ENCODE results near the gene PLD4.
A peak's percentile ranks its signal among the peaks of the same experiment; 100 is the strongest.
"Not testable (repeated sequence)": the region's sequence is repeated elsewhere in the genome, so short reads cannot be mapped to it uniquely, and the experiment has no call there.

Gene PLD4, protein sequence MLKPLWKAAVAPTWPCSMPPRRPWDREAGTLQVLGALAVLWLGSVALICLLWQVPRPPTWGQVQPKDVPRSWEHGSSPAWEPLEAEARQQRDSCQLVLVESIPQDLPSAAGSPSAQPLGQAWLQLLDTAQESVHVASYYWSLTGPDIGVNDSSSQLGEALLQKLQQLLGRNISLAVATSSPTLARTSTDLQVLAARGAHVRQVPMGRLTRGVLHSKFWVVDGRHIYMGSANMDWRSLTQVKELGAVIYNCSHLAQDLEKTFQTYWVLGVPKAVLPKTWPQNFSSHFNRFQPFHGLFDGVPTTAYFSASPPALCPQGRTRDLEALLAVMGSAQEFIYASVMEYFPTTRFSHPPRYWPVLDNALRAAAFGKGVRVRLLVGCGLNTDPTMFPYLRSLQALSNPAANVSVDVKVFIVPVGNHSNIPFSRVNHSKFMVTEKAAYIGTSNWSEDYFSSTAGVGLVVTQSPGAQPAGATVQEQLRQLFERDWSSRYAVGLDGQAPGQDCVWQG

DNA sequence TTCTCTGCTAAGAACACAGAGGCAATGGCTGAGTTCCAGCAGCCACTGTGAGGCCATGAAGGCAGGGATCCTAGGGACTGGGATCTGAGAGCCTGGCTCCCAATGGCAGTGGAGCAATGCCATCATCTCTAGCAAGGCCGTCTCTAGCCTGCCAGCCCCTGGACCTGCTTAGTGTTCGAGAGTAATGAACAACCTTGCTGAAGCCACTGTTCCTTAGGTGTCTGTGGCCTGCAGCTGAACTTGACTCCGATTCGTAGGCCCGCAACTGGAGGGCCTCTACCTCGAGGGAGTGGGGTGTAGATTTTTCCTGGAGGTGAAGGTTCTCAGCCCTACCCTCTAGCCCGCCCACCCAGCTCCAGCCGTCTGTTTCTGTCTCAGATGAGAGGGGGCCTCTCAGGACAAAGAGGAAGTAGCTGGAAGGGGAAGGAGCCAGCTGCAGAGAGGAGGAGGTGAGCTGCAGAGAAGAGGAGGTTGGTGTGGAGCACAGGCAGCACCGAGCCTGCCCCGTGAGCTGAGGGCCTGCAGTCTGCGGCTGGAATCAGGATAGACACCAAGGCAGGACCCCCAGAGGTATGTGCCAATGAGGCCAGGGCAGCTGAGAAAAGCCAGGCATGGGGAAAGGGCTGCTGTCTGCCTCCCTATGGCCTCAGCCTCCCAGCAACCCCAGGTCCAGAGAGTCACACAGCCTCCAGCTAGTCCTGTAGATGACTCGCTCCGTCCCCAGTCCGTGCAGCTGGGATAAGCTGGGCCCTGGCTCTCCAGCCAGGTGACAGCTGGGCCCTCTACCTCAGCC lies at the start of gene PLD4:
PLD4 (plus strand) TSS at position 459 of the 793 bp plus-strand sequence. CDS start 2,262 bp downstream, outside the sequence.
- no peak within 1 kb of the TSS for H3K27ac ChIP-seq
- DNase-seq (ENCODE audit: low read depth, low spot score) = no peak

DNA sequence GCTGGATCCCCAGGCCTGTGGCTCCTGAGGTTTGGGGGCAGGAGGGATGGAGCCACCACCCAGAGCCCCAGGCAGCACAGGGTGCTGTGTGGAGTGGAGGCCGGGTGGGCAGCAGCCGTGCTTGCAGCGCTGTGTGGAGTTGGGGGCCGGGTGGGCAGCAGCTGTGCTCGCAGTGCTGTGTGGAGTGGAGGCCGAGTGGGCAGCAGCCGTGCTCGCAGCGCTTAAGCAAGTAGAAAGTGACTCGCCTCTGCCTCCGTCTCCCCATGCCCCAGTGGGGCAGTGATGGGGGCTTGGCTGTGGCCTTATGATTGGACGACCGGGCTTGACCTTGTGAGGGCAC lies 49.3 kb upstream of the PLD4 start:
- DNase-seq (ENCODE audit: low read depth, low spot score) = no peak
- H3K27ac ChIP-seq = no peak overlapping the region

DNA sequence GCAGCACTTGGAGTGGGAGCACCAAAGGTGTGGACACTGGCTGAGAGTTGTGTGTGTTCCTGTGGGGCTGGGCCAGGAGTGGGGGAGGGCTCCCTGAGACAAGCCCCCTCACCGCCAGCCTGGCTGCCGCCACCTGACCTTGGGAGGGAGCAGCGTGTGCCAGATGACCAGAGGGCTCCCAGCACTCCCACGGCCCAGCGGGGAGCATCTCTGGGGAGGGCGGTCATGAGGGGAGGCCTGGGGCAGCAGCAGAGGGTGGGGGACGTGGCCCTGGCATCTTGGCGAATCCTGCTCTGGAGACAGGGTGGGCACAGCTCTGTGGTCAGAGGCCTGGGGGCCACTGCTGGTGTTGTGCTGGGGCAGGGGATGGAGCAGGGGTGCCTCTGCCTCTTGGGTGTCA lies 48.9 kb upstream of the PLD4 start:
- H3K27ac ChIP-seq = no peak overlapping the region
- DNase-seq (ENCODE audit: low read depth, low spot score) = no peak

DNA sequence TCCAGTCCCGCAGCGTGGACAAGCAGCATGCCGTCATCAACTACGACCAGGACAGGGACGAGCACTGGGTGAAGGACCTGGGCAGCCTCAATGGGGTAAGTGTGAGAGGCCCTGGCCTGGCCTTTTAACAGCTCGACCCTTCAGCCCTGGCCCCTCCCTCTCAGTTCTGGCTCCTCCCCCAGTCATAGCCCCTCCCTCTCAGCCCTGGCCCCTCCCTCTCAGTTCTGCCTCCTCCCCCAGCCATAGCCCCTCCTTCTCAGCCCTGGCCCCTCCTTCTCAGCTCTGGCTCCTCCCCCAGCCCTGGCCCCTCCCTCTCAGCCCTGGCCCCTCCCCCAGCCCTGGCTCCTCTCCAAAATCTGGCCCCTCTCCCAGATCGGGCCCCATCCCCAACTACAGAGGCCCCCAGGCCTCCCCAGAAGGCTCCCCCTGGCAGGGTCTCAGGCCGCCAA lies 48.4 kb upstream of the PLD4 start:
- DNase-seq (ENCODE audit: low read depth, low spot score) = no peak

DNA sequence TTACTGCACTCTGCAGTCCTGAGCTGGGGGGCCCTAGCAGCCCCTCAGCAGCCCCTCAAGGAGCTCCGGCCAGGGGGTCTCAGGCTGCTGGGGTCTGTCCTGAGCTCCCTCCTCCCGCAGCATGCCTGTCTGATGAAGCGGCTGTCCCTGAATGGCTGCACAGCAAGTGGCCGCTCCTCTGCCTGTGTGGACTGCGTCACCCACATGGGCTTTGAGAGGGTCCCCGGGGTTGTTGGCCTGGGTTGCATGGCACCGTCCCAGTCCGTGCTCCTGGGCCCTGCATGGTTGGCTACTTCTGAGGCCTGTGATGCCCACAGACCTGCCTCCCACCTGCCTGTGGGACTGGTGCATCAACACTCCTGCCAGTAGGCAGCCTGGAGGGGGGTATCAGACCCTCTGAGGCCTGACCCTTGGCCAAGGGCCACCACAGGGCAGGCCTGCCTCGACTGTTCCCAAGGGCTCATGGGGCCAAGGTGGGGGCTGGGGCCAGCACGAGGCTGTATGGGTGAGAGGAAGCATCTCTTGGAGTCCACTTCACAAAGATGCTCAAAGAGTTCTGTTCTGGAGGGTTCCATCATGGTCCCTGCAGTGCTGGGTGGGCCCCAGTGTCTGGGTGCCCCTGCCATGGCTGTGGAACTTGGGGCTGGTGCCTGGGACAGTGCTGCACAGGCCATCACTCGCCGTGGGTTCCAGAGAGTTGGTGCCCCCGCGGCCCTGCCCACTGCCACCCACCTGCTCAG lies 47.4 kb upstream of the PLD4 start:
- H3K27ac ChIP-seq = no peak overlapping the region
- no peak for DNase-seq (ENCODE audit: low read depth, low spot score)

More for the DNA sequence above, 48.4 kb upstream of the PLD4 start:
- no peak overlapping the region for H3K27ac ChIP-seq

DNA sequence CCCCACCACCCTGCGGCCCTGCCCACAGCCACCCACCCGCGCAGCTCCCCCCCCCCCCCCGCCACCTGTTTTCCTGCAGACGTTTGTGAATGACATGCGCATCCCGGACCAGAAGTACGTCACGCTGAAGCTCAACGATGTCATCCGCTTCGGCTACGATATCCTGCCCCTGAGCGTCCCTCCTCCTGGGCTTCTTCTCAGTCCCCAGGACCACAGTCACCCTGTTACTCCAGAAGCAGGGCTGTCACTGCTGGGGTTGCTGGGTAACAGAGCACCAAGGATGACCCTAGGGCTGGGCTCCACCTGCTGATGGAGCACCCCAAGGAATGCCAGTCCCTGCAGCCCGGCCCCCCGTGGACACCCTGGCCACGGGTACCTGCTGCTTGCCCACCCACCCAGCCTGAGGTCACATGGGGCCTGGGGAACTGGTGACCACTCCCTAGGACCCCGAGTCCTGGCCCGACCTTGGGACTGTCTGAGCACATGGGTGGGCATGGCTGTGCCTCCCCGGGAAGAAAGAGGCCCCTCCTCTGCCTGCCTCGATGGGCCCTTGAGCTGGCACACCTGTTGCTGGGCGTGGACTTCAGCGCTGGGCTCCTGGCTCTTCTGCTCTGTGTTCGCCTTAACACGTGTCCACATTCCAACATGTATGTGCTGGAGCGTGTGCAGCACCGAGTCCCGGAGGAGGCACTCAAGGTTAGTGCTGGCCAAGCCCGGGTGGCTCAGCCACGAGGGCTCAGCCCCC lies 46.7 kb upstream of the PLD4 start:
- H3K27ac ChIP-seq = no peak overlapping the region
- no peak for DNase-seq (ENCODE audit: low read depth, low spot score)

DNA sequence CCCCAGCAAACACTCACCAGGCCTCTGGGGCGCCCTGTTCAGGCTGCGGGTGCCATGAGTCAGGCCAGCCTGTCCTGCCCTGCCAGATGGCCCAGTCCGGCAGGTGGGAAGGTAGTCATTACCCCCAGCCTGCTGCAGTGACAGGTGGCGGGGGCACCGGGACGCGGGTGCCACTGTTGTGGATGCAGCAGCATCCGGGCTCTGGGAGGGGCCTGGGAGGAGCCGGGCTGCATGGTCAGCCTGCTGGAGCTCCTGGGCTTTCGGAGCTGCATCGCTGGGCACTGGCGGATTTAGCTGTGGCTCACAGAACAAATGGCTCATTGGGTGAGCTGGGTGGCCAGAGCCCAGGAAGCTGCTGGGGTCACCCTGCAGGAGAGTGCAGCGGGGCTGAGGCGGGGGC lies 46.1 kb upstream of the PLD4 start:
- H3K27ac ChIP-seq = no peak overlapping the region
- no peak for DNase-seq (ENCODE audit: low read depth, low spot score)

DNA sequence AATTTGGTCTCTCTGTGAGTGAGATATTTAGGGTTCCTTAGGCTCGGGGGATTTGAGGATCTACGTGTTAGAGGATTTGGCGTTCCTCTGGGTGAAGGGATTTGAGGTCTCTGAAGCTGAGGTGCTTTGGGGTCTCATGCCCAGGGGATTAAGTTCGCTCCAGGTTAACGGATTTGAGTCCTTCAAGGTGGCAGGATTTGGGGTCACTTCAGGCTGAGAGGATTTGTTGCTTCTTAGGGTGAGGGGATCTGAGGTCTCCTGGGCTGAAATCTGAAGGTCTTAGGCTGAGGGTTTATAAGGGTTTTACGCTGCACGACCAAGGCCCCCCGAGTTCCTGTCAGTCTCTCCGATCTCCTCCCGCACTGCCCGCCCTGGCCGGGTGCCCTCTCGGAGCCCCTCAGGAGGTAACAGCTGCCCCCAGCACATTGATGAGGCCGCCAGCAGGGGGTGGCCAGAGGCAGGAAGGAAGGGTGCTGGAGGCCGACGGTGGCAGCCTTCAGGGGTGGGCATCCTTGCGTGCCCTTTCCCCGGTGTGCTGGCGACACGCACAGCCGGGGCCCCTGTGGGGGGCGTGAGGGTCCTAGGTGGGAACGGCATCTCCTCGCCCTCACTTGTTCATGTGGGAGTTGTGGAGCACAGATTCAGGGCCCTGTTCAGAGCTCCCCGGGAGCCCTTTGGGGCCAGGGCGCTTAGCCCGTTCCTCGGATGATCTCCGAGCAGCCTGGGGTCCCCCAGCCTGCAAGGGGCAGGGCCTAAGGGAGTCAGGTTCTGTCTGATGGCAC lies 45.3 kb upstream of the PLD4 start:
- H3K27ac ChIP-seq = no peak overlapping the region
- DNase-seq (ENCODE audit: low read depth, low spot score) = no peak

DNA sequence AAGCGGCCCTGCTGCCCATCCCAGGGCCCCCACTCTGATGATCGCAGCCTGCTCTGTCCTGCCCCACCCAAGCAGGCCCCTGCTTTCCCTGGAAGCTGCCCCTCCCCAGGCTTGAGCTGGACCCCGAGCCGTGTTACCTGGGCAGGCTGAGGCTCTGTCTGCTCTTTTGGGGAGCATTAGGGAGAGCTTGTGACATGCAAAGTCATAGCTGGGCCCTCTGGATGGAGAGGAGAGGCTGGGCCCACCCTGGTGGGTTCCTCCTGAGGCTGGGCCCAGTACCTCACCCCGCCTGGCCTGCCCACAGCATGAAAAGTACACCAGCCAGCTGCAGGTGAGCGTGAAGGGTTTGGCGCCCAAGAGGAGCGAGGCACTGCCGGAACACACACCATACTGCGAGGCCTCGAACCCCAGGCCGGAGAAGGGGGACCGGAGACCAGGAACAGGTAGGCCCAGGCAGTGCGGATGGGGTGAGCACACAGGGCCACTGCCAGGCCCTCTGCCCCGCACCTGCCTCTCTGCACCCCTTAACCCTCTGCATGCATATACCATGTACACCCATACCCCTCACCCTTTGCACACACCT lies 44.6 kb upstream of the PLD4 start:
- no peak for DNase-seq (ENCODE audit: low read depth, low spot score)
- no peak overlapping the region for H3K27ac ChIP-seq

DNA sequence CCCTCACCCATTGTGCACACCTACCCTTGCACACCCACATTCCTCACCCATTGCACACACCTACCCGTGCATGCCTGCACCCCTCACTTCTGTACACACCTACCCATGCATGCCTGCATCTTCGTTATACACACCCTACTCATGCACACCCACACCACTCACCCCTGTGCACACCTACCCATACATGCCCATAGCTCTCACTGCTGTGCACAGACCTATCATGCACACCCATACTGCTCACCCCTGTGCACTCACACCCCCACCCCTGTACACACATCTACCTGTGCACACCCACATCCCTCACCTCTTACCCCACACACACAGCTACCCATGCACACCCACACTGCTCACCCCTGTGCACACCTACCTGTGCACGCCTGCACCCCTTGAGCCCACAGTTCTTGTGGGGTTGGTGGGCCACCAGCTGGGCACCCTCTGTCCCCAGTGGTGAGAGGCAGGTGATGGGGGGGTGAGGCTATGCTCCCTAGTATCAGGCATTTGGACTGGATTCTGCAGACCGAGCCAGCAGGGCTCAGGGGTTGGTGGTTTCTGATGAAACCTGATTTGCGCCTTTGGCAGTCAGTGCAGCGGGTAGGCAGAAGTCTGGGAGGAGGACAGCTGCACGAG lies 44.0 kb upstream of the PLD4 start:
- H3K27ac ChIP-seq = no peak overlapping the region
- DNase-seq (ENCODE audit: low read depth, low spot score) = no peak

DNA sequence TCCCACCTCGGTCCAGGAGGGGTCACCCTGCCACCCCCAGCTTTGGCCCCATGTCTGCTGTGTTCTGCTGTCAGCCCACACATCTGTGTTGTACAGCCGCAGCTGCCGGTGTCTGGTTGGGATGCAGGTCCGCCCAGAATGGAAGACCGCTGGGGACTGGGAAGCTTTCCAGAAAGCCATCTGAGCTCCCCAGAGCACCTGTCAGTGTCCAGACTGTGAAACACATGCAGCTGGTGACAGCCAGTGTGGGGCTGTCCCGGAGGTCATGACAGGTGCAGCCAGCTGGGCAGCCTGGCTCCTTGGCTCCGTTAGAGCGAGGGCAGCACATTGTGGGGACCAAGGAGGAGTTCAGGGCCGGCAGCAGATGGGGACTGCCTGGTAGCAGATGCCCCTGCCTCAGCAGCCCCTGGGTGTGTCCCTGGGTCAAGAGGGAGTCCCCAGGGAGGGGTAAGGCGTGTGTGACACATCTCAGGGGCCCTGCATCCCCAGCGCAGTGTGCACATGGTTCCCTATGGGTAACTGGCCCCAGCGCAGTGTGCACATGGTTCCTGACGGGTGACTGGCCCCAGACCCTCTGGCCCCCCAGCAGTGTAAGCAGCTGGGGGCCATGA lies 43.2 kb upstream of the PLD4 start:
- DNase-seq (ENCODE audit: low read depth, low spot score) = no peak
- peak overlapping the region; percentile 63 for H3K27ac ChIP-seq

DNA sequence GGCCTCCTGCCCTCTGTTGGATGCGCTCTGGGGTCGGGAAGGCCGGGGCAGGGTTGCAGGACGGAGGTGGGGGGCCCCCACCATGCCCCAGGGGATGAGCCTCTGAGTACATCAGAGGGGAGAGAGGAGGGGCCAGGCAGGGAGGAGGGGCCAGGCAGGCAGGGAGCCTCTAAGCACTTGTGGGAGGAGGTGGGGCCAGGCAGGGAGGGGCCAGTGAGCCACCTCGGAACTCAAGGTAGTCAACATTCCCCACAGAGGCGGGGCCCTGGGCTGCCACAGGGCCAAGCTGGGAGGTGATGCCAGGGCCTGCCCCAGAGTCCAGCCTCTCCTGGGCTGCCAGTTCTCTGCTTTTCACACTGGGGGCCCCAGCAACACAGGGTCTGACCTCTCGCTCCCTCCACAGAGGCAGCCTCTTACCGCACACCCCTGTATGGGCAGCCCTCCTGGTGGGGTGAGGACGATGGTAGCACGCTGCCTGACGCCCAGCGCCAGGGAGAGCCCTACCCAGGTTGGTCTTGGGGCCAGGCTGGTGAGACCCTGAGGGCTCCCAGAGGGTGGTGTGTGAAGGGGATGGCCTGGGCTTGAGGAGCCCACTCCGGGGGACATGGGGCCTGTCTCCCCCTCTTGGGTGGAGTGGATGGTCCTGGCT lies 42.2 kb upstream of the PLD4 start:
- H3K27ac ChIP-seq = peak overlapping the region; percentile 63
- DNase-seq (ENCODE audit: low read depth, low spot score) = peak; percentile 60

DNA sequence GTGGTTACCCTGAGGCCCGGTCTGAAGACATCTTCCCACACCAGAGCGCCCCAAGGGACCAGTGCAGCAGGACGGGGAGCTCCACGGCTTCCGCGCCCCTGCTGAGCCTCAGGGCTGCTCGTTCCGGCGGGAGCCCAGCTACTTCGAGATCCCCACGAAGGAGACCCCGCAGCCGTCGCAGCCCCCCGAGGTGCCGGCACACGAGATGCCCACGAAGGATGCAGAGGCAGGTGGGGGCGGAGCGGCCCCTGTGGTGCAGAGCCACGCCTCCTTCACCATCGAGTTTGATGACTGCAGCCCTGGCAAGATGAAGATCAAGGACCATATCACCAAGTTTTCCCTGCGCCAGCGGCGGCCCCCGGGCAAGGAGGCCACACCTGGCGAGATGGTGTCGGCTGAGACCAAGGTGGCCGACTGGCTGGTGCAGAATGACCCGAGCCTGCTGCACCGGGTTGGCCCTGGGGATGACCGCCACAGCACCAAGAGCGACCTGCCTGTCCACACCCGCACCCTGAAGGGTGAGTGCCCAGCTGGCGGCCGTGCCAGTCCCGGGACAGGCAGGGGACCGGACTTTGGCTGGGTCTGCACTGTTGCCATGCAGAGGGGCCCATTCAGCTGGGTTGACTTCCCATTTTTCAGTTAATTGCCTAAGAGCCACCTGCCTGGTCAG lies 41.6 kb upstream of the PLD4 start:
- DNase-seq (ENCODE audit: low read depth, low spot score) = no peak

DNA sequence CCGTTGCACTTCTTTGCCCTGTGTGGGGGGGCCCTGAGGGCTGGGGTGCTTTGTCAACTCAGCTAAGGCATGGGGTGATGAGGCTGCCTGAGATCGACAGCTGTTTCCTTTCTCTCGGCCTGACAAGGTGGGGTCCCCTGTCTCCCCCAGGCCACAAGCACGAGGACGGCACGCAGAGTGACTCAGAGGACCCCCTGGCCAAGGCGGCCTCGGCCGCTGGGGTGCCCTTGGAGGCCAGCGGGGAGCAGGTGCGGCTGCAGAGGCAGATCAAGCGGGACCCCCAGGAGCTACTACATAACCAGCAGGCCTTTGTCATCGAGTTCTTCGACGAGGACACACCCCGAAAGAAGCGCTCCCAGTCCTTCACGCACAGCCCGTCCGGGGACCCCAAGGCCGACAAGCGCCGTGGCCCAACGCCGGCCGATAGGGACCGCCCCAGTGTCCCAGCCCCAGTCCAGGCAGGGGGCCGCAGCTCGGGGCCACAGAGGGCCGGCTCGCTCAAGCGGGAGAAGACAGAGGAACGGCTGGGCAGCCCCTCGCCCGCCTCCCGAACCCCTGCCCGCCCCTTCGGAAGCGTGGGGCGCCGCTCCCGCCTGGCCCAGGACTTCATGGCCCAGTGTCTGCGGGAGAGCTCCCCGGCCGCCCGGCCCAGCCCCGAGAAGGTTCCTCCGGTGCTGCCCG lies 40.9 kb upstream of the PLD4 start:
- DNase-seq (ENCODE audit: low read depth, low spot score) = no peak
- no peak overlapping the region for H3K27ac ChIP-seq

More for the DNA sequence above, 41.6 kb upstream of the PLD4 start:
- peak overlapping the region; percentile 63 for H3K27ac ChIP-seq

DNA sequence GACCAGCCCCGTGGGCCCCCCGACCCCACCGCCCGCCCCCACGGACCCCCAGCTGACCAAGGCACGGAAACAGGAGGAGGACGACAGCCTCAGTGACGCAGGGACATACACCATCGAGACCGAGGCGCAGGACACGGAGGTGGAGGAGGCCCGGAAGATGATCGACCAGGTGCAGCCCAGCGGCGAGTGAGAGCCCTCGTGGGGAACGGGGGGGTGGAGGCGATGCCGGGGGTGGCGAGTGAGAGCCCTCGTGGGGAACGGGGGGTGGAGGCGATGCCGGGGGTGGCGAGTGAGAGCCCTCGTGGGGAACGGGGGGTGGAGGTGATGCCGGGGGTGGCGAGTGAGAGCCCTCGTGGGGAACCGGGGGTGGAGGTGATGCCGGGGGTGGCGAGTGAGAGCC lies 40.3 kb upstream of the PLD4 start:
- H3K27ac ChIP-seq; DNase-seq (ENCODE audit: low read depth, low spot score): not testable (repeated sequence)
